ENCODE results near the gene SSTR5. TPM values are rescaled to one million over a fixed set of nuclear protein-coding genes. Genes with fewer than 3 reads are reported as not detected.

The SSTR5 gene
- total RNA-seq, 4 donors from 2014 or later, result not detected

DNA sequence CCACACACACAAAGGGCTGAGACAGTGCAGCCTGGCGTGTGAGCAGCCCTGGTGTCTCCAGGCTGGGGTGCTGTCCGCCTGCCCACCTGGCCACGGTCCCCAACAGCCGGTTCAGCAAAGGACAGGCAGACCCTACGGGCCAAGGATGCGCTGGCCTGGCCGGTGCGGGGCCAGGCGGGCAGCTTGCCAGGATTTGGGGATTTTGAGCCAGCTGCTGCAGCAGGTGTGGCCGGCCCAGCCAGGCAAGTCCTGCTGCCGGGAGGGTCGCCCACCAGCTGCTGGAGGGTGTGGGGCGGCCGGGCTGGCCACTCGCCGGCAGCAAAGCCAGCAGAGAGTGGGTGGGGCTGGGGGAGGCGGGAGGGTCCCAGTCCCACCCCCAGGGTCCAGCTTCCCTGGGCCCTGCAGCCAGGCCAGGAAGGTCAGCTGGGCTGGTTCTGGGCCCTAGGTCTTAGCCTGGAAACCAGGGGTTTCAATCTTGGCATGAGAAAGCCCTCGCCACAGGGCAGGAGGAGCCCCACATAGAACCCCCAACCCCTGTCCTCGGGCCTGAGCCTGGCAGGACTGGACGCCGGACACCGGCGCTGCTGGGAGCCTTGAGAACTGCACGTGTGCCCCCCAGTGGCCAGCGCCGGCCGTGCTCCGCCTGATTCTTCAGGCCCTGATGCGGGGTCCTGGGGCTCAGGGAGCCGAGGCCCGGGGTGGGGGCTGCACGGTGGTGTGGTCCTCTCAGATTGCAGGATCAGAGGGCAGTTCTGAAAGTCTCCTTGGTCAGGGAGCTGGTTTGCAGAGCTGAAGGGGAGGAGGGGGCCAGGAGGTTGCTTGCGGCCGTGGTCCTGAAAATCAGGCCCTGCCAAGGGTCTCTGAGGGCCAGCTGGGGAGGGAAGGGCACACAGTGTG lies 17.6 kb upstream of the SSTR5 start:
- H3K9me3 ChIP-seq, result peaks cover 0 to 37% (median 1%) of the 10 kb centered on the region in 4 donors
- no peaks in the 10 kb centered on the region for H3K36me3 ChIP-seq
- no peak overlapping the region for H3K4me3 ChIP-seq
- peak overlapping the region in 1 of 4 donors; percentile 16 for H3K27ac ChIP-seq
- peaks cover 0 to 15% (median 2%) of the 10 kb centered on the region in 4 donors for H3K4me1 ChIP-seq
- H3K27me3 ChIP-seq, result peaks cover 0 to 27% of the 10 kb centered on the region in 2 donors
- no peak for TF ChIP-seq POLR2A (IDR thresholded peaks at IDR 0.05)
- TF ChIP-seq, protein P1, sequence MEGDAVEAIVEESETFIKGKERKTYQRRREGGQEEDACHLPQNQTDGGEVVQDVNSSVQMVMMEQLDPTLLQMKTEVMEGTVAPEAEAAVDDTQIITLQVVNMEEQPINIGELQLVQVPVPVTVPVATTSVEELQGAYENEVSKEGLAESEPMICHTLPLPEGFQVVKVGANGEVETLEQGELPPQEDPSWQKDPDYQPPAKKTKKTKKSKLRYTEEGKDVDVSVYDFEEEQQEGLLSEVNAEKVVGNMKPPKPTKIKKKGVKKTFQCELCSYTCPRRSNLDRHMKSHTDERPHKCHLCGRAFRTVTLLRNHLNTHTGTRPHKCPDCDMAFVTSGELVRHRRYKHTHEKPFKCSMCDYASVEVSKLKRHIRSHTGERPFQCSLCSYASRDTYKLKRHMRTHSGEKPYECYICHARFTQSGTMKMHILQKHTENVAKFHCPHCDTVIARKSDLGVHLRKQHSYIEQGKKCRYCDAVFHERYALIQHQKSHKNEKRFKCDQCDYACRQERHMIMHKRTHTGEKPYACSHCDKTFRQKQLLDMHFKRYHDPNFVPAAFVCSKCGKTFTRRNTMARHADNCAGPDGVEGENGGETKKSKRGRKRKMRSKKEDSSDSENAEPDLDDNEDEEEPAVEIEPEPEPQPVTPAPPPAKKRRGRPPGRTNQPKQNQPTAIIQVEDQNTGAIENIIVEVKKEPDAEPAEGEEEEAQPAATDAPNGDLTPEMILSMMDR (IDR thresholded peaks at IDR 0.05), result peak; percentile 66 to 92 (median 81)
- no peak for TF ChIP-seq EP300 (IDR thresholded peaks at IDR 0.05)
- 21 to 30% methylated on average over 16 to 22 of the region's 34 CpGs for WGBS, 2 donors
- peak; percentile 40 for DNase-seq (ENCODE audit: low spot score in 2 of 2)

DNA sequence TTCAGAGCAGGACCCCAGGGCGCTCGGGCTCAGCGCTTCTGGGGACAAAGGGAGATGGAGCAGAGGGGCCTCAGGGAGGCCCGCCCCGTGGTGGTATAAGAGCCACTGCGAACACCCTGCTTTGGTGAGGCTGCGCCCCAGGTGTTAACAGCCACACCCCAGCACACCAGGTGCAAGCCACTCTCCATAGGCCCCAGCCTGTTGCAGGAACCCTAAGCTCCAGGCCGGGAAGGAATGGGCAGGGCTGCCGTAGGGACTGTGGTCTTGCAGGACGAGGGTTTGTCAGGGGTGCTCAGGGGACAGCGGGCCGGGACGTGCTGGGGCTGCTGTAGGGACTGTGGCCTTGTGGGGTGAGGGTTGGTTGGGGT lies 17.0 kb upstream of the SSTR5 start:
- Histone ChIP-seq H3K4me3 (no peak overlapping the region), H3K4me1 (peaks cover 0 to 15% (median 2%) of the 10 kb centered on the region in 4 donors), H3K27ac (no peak overlapping the region), H3K9me3 (peaks cover 0 to 38% (median 1%) of the 10 kb centered on the region in 4 donors), H3K27me3 (peaks cover 0 to 27% of the 10 kb centered on the region in 2 donors), H3K36me3 (no peaks in the 10 kb centered on the region)
- TF ChIP-seq, protein P1 (IDR thresholded peaks at IDR 0.05), result no peak
- TF ChIP-seq EP300 (IDR thresholded peaks at IDR 0.05) (no peak), POLR2A (IDR thresholded peaks at IDR 0.05) (no peak)
- DNase-seq (ENCODE audit: low spot score in 2 of 2), result no peak
- 71 to 79% methylated on average over 12 of the region's 13 CpGs for WGBS, 2 donors

DNA sequence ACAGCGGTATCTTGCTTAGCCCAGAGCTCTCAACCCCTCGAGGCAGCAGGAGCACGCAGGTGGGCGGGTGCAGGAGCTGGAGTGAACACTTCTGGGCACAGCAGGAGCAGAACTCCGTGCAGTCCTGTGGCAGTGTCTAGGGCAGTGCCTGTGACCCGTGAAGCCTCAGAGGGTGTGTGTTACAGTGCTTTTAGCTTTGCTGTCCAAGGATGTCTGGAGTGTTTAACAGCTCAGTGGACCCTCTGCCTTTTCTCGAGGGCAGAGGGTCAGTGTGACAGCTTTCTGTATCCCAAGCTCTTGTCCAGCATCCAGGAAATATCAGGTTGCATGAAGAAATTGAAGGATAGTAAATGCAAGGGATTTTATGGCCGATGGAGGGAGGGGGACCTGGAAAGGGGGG lies 16.4 kb upstream of the SSTR5 start:
- H3K27ac ChIP-seq, result no peak overlapping the region
- H3K27me3 ChIP-seq, result peaks cover 0 to 27% of the 10 kb centered on the region in 2 donors
- TF ChIP-seq, protein P1 (IDR thresholded peaks at IDR 0.05), result no peak
- no peak for TF ChIP-seq POLR2A (IDR thresholded peaks at IDR 0.05)
- TF ChIP-seq EP300 (IDR thresholded peaks at IDR 0.05), result no peak
- H3K9me3 ChIP-seq, result peaks cover 0 to 38% (median 1%) of the 10 kb centered on the region in 4 donors
- H3K4me1 ChIP-seq, result peaks cover 0 to 15% (median 2%) of the 10 kb centered on the region in 4 donors
- WGBS, 2 donors, result 66 to 74% methylated on average over 8 of the region's 8 CpGs
- DNase-seq (ENCODE audit: low spot score in 2 of 2), result no peak
- H3K4me3 ChIP-seq, result no peak overlapping the region
- no peaks in the 10 kb centered on the region for H3K36me3 ChIP-seq

DNA sequence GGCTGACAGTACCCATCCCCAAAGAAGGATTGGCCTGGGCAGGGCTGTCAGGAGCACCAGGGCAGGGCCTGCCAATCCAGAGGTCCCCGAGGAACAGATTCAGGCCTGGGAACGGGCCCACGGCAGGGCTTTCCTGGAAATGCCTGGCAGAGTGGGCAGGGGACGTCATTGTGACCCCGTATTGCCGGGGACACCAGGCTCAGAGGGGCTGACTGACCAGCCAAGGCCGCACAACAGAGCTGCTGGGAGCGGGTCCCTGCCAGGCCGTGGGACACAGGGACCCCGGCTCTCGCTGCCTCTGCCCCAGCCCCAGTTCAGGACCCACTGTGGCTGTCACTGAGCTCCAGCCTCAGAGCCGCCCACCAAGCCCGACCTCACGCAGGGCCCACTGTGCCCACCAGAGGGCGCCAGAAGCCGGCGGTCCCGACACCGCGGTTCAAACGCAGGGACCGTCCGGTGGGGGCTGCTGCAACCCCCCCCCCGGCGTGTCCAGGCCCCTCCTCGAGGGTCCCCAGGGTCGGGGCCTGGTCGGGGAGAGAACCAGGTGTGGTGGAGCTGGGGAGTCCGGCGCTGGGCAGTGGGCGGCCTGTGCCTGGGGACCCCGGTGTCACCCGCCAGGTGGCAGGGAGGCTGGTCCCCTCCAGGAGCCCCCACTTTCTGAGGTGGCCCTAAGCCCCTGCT lies 15.2 kb upstream of the SSTR5 start:
- no peak for TF ChIP-seq POLR2A (IDR thresholded peaks at IDR 0.05)
- TF ChIP-seq, protein P1 (IDR thresholded peaks at IDR 0.05), result peak; percentile 48 to 66 (median 58)
- no peak for DNase-seq (ENCODE audit: low spot score in 2 of 2)
- Histone ChIP-seq H3K4me3 (no peak overlapping the region), H3K27ac (no peak overlapping the region), H3K27me3 (peaks cover 0 to 28% of the 10 kb centered on the region in 2 donors), H3K36me3 (no peaks in the 10 kb centered on the region), H3K9me3 (peaks cover 0 to 38% (median 1%) of the 10 kb centered on the region in 4 donors), H3K4me1 (peaks cover 0 to 15% (median 2%) of the 10 kb centered on the region in 4 donors)
- WGBS, 2 donors, result 38 to 63% methylated on average over 5 to 9 of the region's 33 CpGs
